ENCODE results near the gene GGPS1.

DNA sequence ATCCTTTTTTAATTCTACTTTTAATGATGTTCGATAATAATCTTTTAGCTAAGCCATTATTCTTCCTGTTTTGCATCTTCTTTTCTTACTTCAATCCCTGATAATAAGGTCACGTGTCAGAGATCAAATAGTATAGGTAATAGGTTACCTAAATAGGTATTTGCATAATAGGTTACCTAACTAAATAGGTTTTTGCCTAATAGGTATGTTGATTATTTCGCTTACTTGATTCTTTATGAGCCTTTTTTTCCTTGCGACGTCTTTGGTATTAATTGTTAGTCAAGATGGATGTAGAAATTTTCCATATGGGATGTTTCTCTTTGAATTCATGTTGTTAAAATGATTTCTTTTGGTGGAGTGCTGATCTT, 2.5 kb downstream of the GGPS1 start:
- TF ChIP-seq, protein P1, sequence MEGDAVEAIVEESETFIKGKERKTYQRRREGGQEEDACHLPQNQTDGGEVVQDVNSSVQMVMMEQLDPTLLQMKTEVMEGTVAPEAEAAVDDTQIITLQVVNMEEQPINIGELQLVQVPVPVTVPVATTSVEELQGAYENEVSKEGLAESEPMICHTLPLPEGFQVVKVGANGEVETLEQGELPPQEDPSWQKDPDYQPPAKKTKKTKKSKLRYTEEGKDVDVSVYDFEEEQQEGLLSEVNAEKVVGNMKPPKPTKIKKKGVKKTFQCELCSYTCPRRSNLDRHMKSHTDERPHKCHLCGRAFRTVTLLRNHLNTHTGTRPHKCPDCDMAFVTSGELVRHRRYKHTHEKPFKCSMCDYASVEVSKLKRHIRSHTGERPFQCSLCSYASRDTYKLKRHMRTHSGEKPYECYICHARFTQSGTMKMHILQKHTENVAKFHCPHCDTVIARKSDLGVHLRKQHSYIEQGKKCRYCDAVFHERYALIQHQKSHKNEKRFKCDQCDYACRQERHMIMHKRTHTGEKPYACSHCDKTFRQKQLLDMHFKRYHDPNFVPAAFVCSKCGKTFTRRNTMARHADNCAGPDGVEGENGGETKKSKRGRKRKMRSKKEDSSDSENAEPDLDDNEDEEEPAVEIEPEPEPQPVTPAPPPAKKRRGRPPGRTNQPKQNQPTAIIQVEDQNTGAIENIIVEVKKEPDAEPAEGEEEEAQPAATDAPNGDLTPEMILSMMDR (IDR thresholded peaks at IDR 0.05; ENCODE audit: poor library complexity): no peak
- no peak for TF ChIP-seq EZH2 (IDR thresholded peaks at IDR 0.05; ENCODE audit: borderline replicate concordance)

Measured in hepatocyte (in vitro differentiated cells).